Erythroblast (primary cell): ENCODE measurements around the gene LRMDA.

Experiments
- GATA1 ChIP-seq: IDR thresholded peaks from 2 replicates; pipeline ENCODE4 v1.6.1; 2011; ENCODE audit warnings: low read depth, mild to moderate bottlenecking, control low read depth, low read length, moderate library complexity
- POLR2A ChIP-seq: IDR thresholded peaks from 2 replicates; pipeline ENCODE4 v1.6.1; 2011; ENCODE audit warnings: mild to moderate bottlenecking, low read length

DNA sequence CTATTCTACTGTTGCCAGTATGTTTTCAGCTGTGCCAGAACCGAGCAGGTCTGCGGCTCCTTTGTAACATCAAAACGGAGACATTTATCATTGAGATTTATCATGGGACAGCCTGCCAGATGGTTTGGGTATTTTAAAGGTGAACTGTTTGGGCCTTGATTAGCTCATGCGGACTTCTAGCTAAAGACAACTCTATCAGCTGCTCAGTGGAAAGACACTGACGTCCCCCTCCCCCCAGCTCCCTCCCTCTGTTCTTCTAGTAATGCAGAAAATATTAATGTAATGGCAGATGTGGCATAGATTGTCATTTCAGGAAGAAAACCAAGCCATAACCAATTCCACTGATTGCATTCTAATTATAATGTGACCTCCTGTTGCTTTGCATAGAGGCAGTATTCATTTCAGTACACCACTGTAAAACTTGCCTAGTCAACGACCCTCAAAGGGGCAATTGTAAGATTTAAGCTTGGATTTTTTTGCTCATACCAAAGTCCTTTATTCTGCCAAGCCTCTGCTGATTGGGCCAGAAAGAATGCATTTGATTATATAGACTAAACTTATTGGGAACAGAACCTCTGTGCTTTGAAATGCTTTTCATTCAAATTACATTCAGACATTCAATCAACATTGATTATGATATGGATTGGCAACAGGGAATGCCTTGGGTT is 966.8 kb downstream of the LRMDA start:
- TF ChIP-seq POLR2A (no peak), GATA1 (no peak)
